Stimulated activated CD4-positive, alpha-beta T cell treated with anti-CD3 and anti-CD28 coated beads, Interleukin-1b, Interleukin-23, amount 100 ng/mL, for 24 hours (primary cell): ENCODE measurements around the gene GRIA4.

Source experiments
- DNase-seq, 4 experiments: peaks; one replicate each; pipeline ENCODE4 v3.0.0-alpha.2; 2020; ENCODE audit warnings: low read depth in 4 of 4, low spot score in 1 of 4

Gene GRIA4

GRCh38 chr11:105609832-105610781, at the start of gene GRIA4:
TSS of gene GRIA4 (plus strand) at chr11:105610073. CDS start at chr11:105610998, 925 bp downstream.
- peak in 1 of 4 experiments; percentile 0 for DNase-seq

DNA sequence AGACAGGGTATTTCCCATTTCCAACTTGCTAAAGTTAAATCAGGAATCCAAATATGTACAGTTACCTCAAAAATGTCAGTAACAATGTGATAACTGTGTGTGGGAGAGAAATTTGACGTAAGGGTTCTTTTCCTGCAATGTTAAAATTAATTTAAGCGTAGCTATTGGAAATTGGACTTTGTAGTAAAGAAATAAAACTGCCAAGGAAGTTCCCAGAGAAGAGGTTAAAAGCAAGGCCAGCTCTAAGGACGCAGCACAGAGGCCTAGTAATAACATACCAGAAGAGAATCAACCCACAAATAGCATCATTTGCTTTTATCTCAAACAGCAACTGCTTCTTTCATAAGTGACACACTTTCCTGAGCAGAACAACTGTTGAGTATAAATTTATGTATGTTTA, 36.8 kb upstream of the GRIA4 start:
- DNase-seq, result no peak

GRCh38 chr11:105574974-105575373, 34.9 kb upstream of the GRIA4 start:
- DNase-seq, result no peak

DNA sequence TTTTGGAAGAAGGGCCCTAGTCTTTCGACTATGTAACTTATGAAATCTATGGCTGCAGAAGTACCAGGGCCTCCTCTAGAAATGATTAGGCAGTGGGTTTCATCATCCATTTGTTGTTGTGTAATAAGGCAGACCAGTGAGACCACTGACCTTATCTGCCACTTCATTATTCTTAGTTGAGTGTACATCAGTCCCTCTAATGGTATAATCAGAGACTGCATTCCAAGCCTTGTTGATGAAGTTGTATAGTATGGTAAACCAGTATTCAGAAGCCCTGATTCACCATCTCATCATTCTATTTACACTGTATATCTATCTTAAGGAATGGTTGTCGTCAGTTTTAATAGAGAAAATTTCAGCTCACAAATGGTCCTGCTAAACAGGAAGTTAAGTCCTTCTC, 32.2 kb upstream of the GRIA4 start:
- DNase-seq, result no peak

GRCh38 chr11:105579111-105579510, 30.8 kb upstream of the GRIA4 start:
- no peak for DNase-seq

- DNase-seq, result no peak
Measured at GRCh38 chr11:105582497-105582896, 27.4 kb upstream of the GRIA4 start.

GRCh38 chr11:105588001-105588400, 21.9 kb upstream of the GRIA4 start:
- DNase-seq, result no peak

GRCh38 chr11:105589346-105589745, 20.5 kb upstream of the GRIA4 start:
- no peak for DNase-seq

- no peak for DNase-seq
Measured at GRCh38 chr11:105592035-105592434, 17.8 kb upstream of the GRIA4 start.

DNA sequence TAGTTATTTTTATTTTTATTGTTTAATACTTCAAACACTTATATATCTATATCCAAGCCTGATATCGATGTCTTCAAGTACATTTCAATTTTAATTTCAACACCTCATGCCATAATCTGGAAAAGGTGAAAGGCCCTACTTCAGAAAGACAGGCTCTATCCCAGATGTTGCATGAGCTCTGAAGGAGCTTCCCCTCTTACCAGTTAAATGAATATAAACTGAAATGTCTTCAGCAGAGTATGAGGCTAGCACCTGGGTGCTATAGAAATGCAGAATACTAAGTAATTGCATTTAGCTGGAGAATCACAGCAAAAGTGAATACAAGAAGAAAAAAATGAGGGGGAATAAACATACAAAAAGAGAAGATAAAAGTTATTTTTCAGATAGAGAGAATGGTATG, 11.5 kb upstream of the GRIA4 start:
- DNase-seq, result no peak

DNA sequence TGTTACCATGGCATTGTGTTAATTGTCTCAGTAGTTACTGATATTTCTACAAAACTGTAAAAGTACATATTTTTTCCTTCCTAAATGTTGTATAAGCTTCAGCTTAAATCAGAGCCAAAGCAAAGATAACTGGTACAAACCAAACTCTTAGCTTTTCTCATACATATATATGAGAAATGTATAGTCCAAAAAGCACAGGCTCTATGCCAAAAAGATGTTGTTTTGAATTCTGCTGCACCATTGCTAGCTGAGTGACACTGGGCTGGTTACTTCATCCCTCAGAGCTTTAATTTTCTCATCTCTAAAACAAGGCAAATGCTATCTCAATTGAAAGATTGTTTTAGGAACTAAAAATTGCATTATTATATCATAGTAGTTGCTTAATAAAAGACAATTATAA, 6.7 kb upstream of the GRIA4 start:
- no peak for DNase-seq

GRCh38 chr11:105609341-105609781, 512 bp upstream of the GRIA4 start:
- DNase-seq, result peak in 1 of 4 experiments; percentile 4

DNA sequence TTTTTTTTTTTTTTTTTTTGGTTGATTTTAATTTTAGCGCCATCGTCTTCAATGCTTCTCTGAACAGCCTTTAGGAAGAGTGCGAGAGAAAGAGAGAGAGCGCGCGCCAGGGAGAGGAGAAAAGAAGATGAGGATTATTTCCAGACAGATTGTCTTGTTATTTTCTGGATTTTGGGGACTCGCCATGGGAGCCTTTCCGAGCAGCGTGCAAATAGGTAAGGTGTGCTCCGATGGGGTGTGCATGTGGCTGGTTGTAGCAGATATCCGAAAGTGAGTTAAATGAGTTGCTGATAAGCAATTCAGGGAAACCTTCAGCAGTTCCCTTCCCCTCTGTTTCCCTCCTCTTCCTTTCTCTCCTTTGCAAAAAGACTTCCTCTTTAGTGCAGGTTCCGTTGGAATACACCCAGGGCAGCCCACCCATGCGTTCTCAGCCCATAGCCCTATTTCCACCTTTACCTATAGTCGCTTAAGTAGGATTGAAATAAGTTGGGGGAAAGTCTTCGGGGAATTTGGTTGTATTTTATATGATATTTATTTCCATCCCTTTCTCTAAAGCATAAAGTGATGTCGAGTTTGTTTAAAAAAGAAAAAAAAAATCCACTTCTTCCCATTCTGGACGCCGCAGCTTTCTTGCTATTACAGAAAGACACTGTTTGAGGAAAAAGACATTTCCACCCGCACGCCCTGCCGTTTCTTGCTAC, 1.1 kb downstream of the GRIA4 start:
- no peak for DNase-seq

DNA sequence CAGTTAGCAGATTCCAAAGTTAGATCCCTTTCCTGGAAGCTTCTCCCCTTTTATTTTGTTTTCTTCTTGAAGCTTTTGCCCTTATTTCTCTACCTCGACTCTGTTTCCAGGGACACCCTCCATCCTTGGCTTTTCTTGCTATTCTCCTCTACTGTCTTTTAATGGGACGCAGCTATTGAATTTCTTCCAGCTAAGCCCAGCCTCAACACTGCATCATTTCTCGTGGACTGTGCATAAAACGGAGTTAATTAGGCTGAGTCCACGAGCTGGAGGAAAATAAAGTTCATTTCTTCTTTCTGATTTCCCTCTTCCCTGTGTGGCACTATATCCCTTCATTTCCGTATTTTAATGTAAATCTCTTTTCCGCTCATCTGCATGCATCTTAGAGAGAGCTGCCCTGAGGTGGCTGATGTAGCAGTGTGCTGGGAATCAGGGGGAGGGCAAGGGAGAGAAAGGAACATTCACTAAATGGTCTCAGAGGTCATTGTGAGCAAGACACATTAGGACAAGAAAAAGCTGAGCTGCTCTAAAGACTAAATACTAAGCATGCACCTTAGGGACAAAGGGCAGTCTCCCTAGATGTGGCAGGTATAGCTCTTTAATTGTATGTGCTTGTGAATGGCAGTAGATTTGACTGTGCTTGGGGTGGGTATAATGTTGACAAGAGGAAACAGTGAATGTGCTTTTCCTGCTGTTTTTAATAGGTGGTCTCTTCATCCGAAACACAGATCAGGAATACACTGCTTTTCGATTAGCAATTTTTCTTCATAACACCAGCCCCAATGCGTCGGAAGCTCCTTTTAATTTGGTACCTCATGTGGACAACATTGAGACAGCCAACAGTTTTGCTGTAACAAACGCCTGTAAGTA, 1.9 kb downstream of the GRIA4 start:
- DNase-seq, result no peak

GRCh38 chr11:105612771-105613170, 2.9 kb downstream of the GRIA4 start:
- DNase-seq, result no peak

DNA sequence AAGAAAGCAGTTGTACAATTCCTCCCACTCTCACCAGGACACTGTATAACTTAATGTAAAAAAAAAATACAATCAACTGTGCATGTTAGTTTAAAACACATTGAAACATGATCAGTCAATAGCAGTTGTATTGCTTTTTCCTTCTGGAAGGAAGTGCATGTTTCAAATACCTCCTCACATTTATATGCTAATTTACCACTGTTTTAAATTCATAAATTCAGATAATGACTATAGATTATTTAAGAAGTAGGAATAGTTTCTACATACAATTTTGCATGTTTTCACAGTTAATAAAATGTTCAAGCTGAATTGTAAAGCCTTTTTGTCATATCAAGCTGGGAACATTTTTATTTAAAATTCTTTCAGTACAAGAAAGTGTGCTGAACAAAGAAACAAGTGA, 3.3 kb downstream of the GRIA4 start:
- no peak for DNase-seq

- DNase-seq, result no peak
Measured at GRCh38 chr11:105618343-105618955, 8.6 kb downstream of the GRIA4 start.

DNA sequence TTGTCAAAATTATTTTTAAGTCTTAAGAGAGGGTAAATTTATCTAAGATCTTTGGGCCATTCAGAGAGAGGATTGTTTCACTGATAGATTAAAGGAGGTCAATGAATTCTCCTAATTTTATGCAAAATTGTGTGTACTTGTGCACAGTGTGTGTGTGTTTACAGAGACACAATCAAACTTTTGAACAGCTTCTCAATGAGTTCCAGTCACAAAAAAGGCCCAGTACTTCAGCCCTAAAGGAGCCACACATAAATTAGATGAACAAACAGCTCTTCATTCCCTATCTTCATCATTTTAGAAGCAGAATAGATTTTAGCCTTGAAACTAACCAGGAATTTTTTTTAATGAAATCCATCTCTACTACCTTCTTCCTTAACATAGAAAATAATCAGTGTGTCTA, 9.7 kb downstream of the GRIA4 start:
- DNase-seq, result no peak

DNA sequence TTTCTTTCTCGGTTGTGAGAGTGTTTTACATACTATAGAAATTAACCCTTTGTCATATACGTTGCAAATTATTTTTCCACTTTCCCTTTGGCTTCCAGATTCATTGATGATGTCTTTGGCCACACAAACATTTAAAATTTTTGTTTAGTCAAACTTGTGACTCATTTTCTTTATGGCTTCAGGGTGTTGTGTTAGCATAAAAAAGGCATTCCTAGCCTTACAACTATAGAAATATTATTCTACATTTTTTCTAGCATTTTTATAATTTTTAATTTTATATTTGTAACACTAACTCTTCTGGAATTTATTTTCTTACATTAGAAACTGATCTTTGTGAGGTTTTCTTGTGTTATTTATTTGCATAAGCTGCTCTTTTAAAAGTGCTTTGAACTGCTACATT, 12.1 kb downstream of the GRIA4 start:
- no peak for DNase-seq

GRCh38 chr11:105632316-105632715, 22.4 kb downstream of the GRIA4 start:
- DNase-seq, result no peak

DNA sequence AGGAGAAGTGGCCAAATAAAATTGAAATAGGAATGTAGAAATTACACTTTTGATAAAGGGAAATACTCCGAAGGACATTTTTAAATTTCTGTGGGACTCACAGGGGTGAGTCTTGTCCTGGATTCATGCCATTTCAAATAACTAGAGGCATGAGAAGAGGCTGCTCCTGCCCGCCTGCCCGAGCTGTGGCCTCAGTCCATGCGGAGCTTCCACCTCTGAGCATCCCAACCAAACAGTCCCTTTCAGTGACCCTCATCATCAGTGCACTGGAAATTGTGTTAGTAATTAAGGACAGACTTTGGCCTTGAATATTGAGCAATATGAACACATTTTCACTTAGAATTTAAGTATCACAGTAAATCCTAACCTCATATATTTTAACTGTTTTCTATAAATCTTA, 25.6 kb downstream of the GRIA4 start:
- DNase-seq, result no peak
